Esophagus muscularis mucosa (tissue), 4 donors: ENCODE measurements around the gene KCNJ18. TPM values are rescaled to one million over a fixed set of nuclear protein-coding genes. Genes with fewer than 3 reads are reported as not detected.
"Not testable (repeated sequence)": the region's sequence is repeated elsewhere in the genome, so short reads cannot be mapped to it uniquely, and the experiment has no call there.

Experiments
- DNase-seq: peaks from one replicate; pipeline ENCODE4 v3.0.0-alpha.2; 2017; ENCODE audit errors: extremely low spot score
- H3K27ac ChIP-seq, 4 donors: fragments of 200-600 bp; sonication (generic); replicated peaks in 1 of 4; 1 replicate in 3 of 4; 2 replicates in 1 of 4; pipeline ENCODE4 v1.5.1; 2016 to 2019; ENCODE audit warnings: mild to moderate bottlenecking in 1 of 4
- H3K27me3 ChIP-seq, 4 donors: fragments of 200-600 bp; sonication (generic); one replicate each; pipeline versions ENCODE4 v1.5.1 to v1.6.0; 2016 to 2019
- H3K36me3 ChIP-seq, 4 donors: fragments of 200-600 bp; sonication (generic); one replicate each; pipeline ENCODE4 v1.5.1; 2016 to 2019
- H3K4me1 ChIP-seq, 4 donors: fragments of 200-600 bp; sonication (generic); one replicate each; pipeline ENCODE4 v1.5.1; 2016 to 2019
- H3K4me3 ChIP-seq, 4 donors: fragments of 200-600 bp; sonication (generic); 1 replicate in 2 of 4; 2 replicates in 2 of 4; pipeline ENCODE4 v1.5.1; 2016 to 2019; ENCODE audit warnings: mild to moderate bottlenecking in 4 of 4, moderate library complexity in 1 of 4
- H3K9me3 ChIP-seq, 4 donors: fragments of 200-600 bp; sonication (generic); 1 replicate in 3 of 4; 2 replicates in 1 of 4; pipeline ENCODE4 v1.5.1; 2016 to 2019
- WGBS: methylation state at CpG from one replicate; pipeline ENCODE4 v1.1.5; 2018; 5-methylcytosine and 5-hydroxymethylcytosine counted together
- intact Hi-C: fragments of 100-400 bp; cut with DNase I; formaldehyde crosslinking; loops from one replicate; pipeline ENCODE4 v1.15.1; 2023
- total RNA-seq, 4 donors: library from RNA; depleted of rRNA; stranded (reverse); fragments of >200 nt; gene quantifications; one replicate each; pipeline versions ENCODE4 v1.1.0 to v1.2.1, GENCODE V29; 2016

KCNJ18 gene
- not detected for total RNA-seq

DNA sequence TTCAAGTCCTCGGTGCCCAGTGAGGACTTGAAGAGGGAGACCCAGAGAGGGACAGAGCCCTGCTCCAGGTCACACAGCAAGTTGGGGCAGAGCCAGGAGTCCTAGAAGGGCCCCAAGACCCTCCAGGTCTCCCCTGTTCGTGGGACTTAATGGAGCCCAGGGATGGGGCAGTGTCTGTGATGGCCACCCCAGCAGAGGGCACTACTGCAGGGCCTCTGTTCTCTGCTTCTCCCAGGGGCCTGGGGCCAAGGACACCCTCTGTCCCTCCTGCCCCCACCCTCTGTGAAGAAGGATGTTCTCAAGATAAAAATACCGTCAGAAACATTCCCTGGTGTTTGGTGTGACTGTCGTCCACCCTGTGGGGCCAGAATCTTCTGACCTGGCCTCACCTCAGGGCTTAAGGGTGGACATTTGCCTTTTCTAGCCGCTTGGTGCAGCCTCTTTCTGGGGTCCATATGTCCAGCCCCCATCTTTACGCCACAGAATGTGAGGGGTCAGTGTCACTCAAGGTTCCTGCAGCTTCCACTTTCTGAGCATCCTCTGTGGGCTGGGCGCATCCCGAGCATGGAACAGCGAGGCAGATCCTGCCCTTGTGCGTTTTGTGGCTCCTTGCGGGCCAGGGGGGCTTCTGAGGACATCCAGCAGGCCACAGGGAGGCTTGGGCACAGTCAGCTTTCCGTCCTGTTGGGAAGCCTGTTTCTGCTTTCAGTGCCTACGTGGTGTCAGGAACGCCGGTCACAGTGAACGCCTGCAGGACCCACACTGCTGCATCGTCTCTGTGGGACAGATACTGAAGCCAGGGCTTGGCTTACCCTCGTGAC lies at the start of gene KCNJ18:
TSS of gene KCNJ18 (plus strand) at position 641 of the 821 bp plus-strand sequence. CDS start 10,264 bp downstream, outside the sequence.
- H3K9me3 ChIP-seq, H3K4me1 ChIP-seq, H3K27ac ChIP-seq, intact Hi-C loops, DNase-seq, H3K36me3 ChIP-seq, H3K4me3 ChIP-seq: not testable (repeated sequence)
- WGBS = 71% methylated on average over 2 of the region's 18 CpGs
- peaks cover 0 to 10% (median 0%) of the 10 kb centered on the region in 4 donors for H3K27me3 ChIP-seq

DNA sequence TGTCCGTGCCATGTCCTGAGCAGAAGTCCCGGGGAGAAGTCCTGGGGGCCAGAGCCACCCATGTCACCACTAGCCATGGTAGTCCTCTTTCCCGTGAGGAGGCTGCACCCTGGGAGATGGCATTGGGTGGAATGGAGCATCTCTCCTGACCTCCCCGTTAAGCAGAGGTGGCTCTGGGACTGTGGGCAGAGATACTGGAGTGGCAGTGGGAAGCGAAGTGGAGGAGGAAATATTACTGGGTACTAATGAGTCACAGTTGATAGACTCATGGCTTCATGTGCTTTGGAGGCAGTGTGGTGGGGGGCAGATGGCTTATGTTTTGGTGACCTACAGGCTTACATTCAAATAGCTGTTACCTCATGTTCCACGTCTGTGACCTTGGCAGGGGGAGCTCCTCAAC lies 44.2 kb upstream of the KCNJ18 start:
- H3K27me3 ChIP-seq, H3K4me3 ChIP-seq, intact Hi-C loops, H3K4me1 ChIP-seq, H3K27ac ChIP-seq, H3K9me3 ChIP-seq, H3K36me3 ChIP-seq: not testable (repeated sequence)
- WGBS = 71% methylated on average over 6 of the region's 6 CpGs
- DNase-seq = peak; percentile 60

DNA sequence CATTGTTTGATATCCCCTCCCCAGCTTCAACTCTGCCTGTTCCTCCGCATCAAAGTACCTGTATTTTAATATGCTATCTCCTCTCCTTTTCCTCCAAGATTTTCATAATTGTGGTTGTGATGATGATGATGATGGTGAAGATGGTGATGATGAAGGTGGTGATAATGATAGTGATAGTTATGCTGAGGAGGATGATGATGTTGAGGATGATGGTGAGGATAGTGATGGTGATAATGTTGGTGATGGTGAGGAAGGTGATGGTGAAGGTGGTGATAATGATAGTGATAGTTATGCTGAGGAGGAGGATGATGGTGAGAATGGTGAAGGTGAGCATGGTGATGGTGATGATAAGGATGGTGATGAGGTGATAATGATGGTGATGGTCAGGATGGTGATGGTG lies 42.3 kb upstream of the KCNJ18 start:
- peak; percentile 17 for DNase-seq
- H3K36me3 ChIP-seq, H3K27me3 ChIP-seq, H3K27ac ChIP-seq, H3K9me3 ChIP-seq, H3K4me1 ChIP-seq, H3K4me3 ChIP-seq, intact Hi-C loops: not testable (repeated sequence)
- 76% methylated on average over 1 of the region's 1 CpG for WGBS

DNA sequence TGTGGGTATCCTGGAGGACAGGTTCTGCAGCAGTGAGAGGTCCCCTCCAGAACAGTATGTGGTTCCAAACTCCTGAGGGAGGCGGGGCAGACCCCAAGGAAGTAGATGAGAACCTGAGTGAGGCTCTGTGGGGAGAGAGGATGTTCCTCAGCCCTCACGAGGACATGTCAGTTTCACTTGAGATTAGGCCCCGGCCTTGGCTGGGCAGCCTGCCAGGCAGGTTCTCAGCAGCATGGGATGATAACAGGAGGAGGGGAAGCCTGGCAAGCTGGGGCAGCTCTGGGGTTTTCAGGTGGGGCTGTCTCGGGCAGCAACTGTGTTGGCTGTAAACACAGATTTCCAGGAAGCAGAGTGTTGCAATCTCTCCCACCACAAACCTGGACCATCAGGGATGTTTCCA lies 40.3 kb upstream of the KCNJ18 start:
- H3K27me3 ChIP-seq = peaks cover 0 to 12% (median 0%) of the 10 kb centered on the region in 4 donors
- H3K36me3 ChIP-seq, H3K4me1 ChIP-seq, H3K27ac ChIP-seq, H3K4me3 ChIP-seq, H3K9me3 ChIP-seq, intact Hi-C loops: not testable (repeated sequence)
- 39% methylated on average over 4 of the region's 4 CpGs for WGBS
- peak; percentile 21 for DNase-seq

DNA sequence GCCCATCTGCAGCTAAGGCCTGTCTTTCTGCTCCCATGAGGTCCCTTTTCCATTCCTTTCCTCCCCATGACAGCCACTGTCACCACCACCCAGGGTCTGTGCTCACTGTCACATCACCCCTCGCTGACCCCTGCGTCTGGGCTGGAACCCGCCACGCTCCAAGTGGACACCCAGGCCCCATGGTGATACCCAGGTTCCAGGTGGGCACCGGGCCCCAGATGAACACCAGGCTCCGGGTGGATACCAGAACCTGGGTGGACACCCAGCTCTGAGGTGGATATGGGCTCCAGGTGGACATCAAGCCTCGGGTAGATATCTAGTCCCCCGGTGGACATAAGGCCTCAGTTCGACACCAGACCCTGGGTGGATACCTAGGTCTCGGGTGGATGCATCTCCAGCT lies 39.1 kb upstream of the KCNJ18 start:
- H3K36me3 ChIP-seq, H3K9me3 ChIP-seq, H3K27me3 ChIP-seq, H3K4me3 ChIP-seq, H3K4me1 ChIP-seq, intact Hi-C loops, H3K27ac ChIP-seq: not testable (repeated sequence)
- WGBS = 86% methylated on average over 8 of the region's 10 CpGs
- peak; percentile 64 for DNase-seq

DNA sequence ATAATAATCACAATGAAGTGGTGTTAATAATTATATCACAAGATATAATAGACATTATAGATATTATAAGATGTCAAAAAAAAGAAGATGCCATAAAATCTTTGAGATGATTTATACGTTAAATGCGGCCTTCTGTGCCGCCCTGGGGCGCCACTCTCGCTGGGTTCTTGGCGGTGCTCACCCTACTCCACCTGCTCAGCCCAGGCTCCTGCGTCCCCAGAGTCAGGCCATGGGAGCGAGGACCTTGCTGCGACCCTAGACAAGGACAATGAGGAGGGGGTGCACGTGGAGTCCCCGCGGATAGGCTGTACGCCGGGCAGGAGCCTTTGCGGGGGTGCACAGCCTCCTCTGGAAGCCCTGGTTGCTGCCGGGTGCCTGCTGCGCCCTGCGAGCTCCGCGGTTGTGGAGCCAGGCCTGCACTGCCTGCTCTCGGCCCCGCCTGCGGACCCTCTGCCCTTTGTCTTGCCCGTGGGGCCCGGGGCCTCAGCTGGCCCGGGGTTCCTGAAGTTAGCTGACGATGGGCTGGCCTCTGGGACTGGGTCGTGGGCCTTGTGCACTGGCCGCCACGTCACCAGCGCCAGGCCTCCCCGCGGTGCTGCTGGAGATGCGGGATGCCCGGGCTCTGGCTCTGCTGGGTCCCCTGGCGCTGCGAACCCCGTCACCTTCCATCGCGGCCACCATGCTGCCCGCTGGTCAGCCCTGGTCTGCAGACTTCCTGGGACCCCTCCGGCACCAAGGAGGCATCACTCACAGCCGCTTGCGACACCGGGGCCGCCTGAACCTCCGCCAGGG lies 35.6 kb upstream of the KCNJ18 start:
- intact Hi-C loops, H3K27ac ChIP-seq, H3K4me3 ChIP-seq, H3K4me1 ChIP-seq, H3K9me3 ChIP-seq, H3K36me3 ChIP-seq: not testable (repeated sequence)
- peaks cover 0 to 12% (median 0%) of the 10 kb centered on the region in 4 donors for H3K27me3 ChIP-seq
- peak; percentile 87 for DNase-seq
- 75% methylated on average over 22 of the region's 47 CpGs for WGBS

DNA sequence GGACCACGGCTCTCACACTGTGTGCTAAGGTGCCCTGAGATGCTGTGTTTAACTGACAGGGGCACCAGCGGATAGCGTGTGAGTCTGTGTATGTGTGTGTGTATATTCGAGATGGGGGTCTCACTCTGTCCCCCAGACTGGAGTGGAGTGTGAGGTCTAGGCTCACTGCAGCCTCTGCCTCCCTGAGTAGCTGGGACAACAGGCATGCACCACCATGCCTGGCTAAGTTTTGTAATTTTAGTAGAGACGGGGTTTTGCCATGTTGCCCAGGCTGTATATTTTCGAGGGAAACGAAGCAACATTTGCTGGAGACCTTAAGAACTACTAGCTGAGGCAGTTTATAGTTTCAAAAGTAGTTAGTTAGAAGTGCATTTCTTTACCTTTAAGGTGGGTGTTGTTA lies 32.7 kb upstream of the KCNJ18 start:
- H3K9me3 ChIP-seq = not testable (repeated sequence)
- peak; percentile 39 for DNase-seq

DNA sequence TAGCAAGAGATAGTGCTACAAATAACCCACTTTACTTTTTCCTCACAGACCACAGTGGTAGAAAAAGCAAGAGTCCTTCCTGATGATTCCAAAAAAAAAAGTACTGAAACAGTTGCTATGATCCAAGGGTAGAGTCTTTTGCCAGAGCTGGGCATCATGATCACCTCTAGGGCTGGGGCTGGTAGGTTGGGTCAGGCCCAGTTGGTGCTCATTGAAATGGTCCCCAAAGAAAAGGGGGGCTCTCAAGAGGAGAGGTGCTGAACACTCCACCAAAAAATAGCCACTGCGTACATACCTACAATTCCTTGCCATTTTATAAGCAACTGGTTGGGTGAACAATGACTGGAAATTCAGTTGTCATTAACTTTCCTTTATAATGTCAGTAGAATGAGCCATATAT lies 30.9 kb upstream of the KCNJ18 start:
- intact Hi-C loops = not testable (repeated sequence)

More for the DNA sequence above, 32.7 kb upstream of the KCNJ18 start:
- WGBS = 58% methylated on average over 6 of the region's 7 CpGs
- H3K36me3 ChIP-seq, H3K27ac ChIP-seq, H3K4me3 ChIP-seq, intact Hi-C loops, H3K4me1 ChIP-seq: not testable (repeated sequence)
- peaks cover 0 to 12% (median 0%) of the 10 kb centered on the region in 4 donors for H3K27me3 ChIP-seq

DNA sequence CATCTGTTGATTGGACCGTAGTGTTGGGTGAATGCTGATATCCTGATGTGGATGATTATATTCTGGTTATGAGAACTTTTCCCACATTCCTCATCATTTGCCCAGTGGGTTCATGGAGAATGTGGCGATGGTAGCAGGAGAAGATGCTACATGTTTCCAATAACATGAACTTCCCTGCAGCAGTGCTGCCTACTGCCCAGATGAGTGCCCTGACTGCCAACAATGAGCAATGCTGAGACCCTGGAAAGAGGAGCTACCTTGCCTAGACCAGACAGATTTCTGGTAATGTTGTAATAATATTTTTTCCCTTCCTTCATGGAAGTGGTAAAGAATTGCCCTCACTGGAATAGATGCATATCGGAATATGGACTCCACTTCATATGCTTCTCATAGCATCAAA lies 29.2 kb upstream of the KCNJ18 start:
- peak; percentile 53 for DNase-seq
- intact Hi-C loops = not testable (repeated sequence)

More for the DNA sequence above, 30.9 kb upstream of the KCNJ18 start:
- not testable (repeated sequence) for H3K36me3 ChIP-seq, H3K4me1 ChIP-seq, H3K4me3 ChIP-seq, H3K27ac ChIP-seq, H3K9me3 ChIP-seq
- WGBS = 0% methylated on average over 1 of the region's 1 CpG
- DNase-seq = peak; percentile 91
- H3K27me3 ChIP-seq = peaks cover 0 to 16% (median 0%) of the 10 kb centered on the region in 4 donors

DNA sequence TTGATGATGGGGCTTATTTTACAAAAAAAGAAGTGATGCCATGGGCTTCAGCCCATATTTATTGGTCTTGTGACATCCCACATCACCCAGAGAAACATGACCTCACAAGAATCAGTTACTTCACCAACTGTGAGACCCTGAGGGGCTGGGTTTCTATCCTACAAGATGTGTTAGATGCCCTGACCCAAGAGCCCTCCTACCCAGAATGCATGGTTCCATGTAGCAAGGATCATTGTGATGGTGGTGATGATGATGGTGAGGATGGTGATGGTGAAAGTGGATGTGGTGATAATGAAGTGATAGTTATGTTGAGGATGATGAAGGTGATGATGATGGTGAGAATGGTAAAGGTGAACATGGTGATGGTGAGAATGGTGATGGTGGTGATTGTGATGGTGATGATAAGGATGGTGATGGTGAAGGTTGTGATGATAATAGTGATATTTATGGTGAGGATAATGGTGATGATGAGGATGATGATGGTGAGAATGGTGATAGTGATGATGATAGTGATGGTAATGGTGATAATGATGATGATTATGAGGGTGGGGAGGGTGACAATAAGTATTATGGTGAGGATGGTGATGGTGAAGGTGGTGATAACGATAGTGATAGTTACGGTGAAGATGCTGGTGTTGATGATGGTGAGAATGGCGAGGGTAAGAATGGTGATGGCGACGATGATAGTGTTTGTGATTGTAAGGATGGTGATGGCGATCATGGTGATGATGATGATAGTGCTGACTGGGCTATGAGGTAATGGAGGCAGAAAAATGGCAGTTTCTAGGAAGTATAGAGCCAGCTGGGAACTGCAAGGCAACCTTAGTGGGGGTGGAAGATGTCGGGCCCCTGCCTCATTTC lies 28.5 kb upstream of the KCNJ18 start:
- H3K4me3 ChIP-seq, H3K36me3 ChIP-seq, H3K4me1 ChIP-seq, intact Hi-C loops, H3K27ac ChIP-seq, H3K9me3 ChIP-seq: not testable (repeated sequence)
- peaks cover 0 to 10% (median 0%) of the 10 kb centered on the region in 4 donors for H3K27me3 ChIP-seq
- peak; percentile 91 for DNase-seq
- WGBS = 59% methylated on average over 7 of the region's 7 CpGs

More for the DNA sequence above, 29.2 kb upstream of the KCNJ18 start:
- WGBS = 62% methylated on average over 3 of the region's 3 CpGs
- not testable (repeated sequence) for H3K4me3 ChIP-seq, H3K9me3 ChIP-seq, H3K4me1 ChIP-seq, H3K27ac ChIP-seq, H3K36me3 ChIP-seq
- peaks cover 0 to 10% (median 0%) of the 10 kb centered on the region in 4 donors for H3K27me3 ChIP-seq

DNA sequence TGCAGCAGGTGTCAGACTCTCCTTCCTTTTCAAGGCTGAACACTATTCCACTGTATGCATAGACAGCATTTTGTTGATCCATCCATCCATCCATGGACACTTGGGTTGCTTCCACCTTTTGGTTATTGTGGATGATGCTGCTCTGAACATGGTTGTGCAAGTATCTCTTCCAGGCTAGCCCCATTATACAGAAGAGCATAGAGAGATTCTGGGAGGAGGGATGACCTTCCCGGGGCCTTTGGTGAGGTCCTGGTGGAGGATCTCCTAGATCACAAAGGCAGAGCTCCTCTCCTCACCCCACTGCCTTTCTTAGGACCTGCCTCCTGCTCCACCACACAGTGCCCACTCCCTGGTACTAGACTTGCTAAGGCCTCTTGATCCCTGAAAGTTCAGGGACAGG lies 27.2 kb upstream of the KCNJ18 start:
- H3K36me3 ChIP-seq, H3K4me3 ChIP-seq, H3K4me1 ChIP-seq, H3K27ac ChIP-seq, intact Hi-C loops, H3K9me3 ChIP-seq: not testable (repeated sequence)
- peaks cover 0 to 10% (median 0%) of the 10 kb centered on the region in 4 donors for H3K27me3 ChIP-seq
- peak; percentile 87 for DNase-seq
- 80% methylated on average over 1 of the region's 1 CpG for WGBS

DNA sequence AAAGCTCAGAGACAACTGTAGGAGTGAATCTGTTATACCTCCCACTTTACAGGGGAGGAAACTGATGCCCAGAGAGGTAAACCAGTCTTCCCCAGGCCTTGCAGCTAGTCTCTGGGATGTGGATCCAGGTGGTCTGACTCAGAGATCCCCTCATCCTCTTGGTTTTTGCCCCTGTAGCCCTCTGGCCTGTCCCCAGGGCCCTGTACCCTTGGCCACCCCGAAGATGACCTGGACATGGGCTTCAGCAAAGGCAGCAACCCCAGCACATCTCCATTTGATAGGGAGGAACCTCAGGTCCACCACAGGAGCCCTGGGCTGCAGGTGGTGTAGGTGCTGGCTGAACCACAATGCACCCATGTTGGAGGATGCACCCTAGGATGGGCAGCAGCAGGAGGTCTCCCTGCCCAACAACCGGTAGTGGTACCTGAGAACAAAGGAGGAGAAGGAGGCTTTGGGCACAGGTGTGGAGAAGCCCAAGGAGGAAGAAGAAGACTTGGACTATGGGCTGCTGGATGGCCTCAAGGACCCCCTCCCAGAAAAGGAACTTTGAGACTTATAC lies 26.3 kb upstream of the KCNJ18 start:
- H3K27me3 ChIP-seq = peaks cover 0 to 14% (median 0%) of the 10 kb centered on the region in 4 donors
- WGBS = 37% methylated on average over 2 of the region's 2 CpGs
- intact Hi-C loops, H3K4me3 ChIP-seq, H3K27ac ChIP-seq, H3K4me1 ChIP-seq, H3K36me3 ChIP-seq, H3K9me3 ChIP-seq: not testable (repeated sequence)
- peak; percentile 92 for DNase-seq
